ENCODE measurements around the gene UROC1.

DNA sequence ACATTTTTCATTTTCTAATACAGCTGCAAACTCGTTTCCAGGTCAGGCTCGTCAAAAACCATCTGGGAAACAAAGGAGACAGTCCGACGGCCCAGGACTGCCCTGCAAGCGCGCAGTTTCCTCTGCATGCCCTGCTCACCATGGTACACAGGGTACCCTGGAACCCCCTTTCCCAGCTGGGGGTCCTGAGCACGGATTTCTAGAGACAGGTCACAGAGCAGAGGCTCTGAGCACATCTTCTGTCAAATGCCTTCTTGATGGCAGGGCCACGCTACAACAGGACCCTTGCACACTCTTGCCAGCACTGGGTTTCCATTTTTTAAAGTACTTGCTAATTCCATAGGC is 50.0 kb downstream of the UROC1 start:
- TF ChIP-seq, protein P1, sequence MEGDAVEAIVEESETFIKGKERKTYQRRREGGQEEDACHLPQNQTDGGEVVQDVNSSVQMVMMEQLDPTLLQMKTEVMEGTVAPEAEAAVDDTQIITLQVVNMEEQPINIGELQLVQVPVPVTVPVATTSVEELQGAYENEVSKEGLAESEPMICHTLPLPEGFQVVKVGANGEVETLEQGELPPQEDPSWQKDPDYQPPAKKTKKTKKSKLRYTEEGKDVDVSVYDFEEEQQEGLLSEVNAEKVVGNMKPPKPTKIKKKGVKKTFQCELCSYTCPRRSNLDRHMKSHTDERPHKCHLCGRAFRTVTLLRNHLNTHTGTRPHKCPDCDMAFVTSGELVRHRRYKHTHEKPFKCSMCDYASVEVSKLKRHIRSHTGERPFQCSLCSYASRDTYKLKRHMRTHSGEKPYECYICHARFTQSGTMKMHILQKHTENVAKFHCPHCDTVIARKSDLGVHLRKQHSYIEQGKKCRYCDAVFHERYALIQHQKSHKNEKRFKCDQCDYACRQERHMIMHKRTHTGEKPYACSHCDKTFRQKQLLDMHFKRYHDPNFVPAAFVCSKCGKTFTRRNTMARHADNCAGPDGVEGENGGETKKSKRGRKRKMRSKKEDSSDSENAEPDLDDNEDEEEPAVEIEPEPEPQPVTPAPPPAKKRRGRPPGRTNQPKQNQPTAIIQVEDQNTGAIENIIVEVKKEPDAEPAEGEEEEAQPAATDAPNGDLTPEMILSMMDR (IDR thresholded peaks at IDR 0.05; ENCODE audit: low read length) = no peak
- TF ChIP-seq EZH2 (optimal IDR thresholded peaks at IDR 0.05; ENCODE audit: low read depth, low read length) (no peak), EZH2phosphoT487 (IDR thresholded peaks at IDR 0.05; ENCODE audit: low read length) (no peak)
